Esophagus muscularis mucosa (tissue), 4 donors: ENCODE measurements around the gene NARF.

Experiments
- EP300 ChIP-seq: sonication (generic); formaldehyde crosslinking; IDR thresholded peaks from one replicate; pipeline ENCODE4 v1.6.1; 2017; ENCODE audit warnings: antibody characterized with exemption
- POLR2A ChIP-seq: fragments of 450-650 bp; IDR thresholded peaks from one replicate; pipeline ENCODE4 v1.6.1; 2017; ENCODE audit warnings: antibody characterized with exemption, moderate library complexity, mild to moderate bottlenecking, low read depth
- TF ChIP-seq, protein P1 (sequence below), 3 experiments: fragments of 200-600 bp in 2 of 3; fragments of 450-650 bp in 1 of 3; sonication (generic) in 2 of 3; IDR thresholded peaks; one replicate each; pipeline ENCODE4 v1.5.1; 2017 to 2019; ENCODE audit warnings: antibody characterized with exemption in 3 of 3, mild to moderate bottlenecking in 2 of 3, moderate library complexity in 1 of 3

DNA sequence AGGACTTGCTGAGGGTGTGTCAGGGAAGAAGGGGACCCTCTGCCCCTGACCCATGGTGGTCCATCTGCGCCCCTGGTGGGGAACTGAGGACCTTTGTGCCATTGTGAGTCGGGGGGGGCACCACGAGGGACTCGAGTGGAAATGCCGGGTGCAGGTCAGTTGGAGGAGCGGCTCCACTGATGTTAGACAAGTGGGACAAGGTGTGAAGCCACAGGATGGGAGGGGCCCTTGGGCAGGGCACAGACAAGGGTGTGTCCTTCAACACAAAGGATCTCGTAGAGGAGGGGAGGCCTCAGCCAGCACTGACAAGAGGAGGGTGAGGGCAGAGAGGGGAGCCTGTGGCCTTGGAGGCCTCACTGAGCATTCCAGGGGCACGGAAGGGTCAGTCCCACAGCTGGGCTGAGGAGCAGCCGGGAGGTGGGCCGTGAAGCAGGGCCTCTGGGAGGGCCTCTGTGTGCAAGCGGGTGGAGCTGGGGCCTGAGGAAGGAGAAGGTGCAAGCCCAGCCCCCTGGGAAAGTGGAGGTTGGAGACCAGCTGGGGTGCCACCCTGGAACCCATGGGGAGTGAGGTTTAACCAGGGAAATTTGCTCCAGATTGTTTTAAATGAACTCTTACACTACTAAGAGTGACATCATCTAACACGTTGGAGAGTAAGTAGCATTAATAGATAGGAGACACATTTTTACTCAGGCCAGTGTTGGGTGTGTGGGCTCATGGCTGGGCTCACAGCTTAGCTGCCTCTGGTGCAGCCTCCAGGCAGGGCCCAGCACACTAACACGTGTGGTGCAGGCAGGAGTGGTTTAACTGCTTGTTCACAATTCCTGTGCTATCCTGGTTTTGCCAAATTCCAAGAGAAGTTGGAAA is 27.9 kb downstream of the NARF start:
- no peak for TF ChIP-seq POLR2A
- TF ChIP-seq, protein P1, sequence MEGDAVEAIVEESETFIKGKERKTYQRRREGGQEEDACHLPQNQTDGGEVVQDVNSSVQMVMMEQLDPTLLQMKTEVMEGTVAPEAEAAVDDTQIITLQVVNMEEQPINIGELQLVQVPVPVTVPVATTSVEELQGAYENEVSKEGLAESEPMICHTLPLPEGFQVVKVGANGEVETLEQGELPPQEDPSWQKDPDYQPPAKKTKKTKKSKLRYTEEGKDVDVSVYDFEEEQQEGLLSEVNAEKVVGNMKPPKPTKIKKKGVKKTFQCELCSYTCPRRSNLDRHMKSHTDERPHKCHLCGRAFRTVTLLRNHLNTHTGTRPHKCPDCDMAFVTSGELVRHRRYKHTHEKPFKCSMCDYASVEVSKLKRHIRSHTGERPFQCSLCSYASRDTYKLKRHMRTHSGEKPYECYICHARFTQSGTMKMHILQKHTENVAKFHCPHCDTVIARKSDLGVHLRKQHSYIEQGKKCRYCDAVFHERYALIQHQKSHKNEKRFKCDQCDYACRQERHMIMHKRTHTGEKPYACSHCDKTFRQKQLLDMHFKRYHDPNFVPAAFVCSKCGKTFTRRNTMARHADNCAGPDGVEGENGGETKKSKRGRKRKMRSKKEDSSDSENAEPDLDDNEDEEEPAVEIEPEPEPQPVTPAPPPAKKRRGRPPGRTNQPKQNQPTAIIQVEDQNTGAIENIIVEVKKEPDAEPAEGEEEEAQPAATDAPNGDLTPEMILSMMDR (IDR thresholded peaks at IDR 0.05), result no peak
- no peak for TF ChIP-seq EP300
